DND-41 (cell line): ENCODE results near the gene CTTNBP2NL.

ENCODE experiments used
- ATAC-seq: fragments of 200-7000 bp; cut with Tn5 transposase; 3 replicates; pipeline ENCODE4 v1.9.1; 2021; ENCODE audit warnings: low read depth; ENCODE audit not compliant: insufficient read depth
- DNase-seq: peaks from one replicate; pipeline ENCODE4 v3.0.0-alpha.2; 2020
- H2AFZ ChIP-seq: 2 replicates; pipeline ENCODE4 v1.6.0; 2012; ENCODE audit warnings: low read depth, low read length
- H3K27ac ChIP-seq: 2 replicates; pipeline ENCODE4 v1.5.1; 2012; ENCODE audit warnings: low read length, inconsistent platforms
- H3K27me3 ChIP-seq: fragments of 200-600 bp; sonication (generic); 2 replicates; pipeline ENCODE4 v1.6.0; 2012; ENCODE audit warnings: low read length, mild to moderate bottlenecking, inconsistent platforms; ENCODE audit not compliant: insufficient read depth, poor library complexity
- H3K36me3 ChIP-seq: 2 replicates; pipeline ENCODE4 v1.5.1; 2012; ENCODE audit warnings: low read length, inconsistent platforms; ENCODE audit not compliant: insufficient read depth
- H3K4me1 ChIP-seq: 2 replicates; pipeline ENCODE4 v1.5.1; 2012; ENCODE audit warnings: mild to moderate bottlenecking, low read length; ENCODE audit not compliant: insufficient read depth
- H3K4me2 ChIP-seq: 2 replicates; pipeline ENCODE4 v1.6.0; 2012; ENCODE audit warnings: mild to moderate bottlenecking, moderate library complexity, low read length, inconsistent platforms; ENCODE audit not compliant: insufficient read depth
- H3K4me3 ChIP-seq, 2 experiments: fragments of 200-600 bp in 1 of 2; shearing (Covaris generic) in 1 of 2; 2 replicates each; pipeline ENCODE4 v1.5.1; 2012 to 2016; ENCODE audit warnings: inconsistent platforms in 2 of 2, low read length in 2 of 2, mild to moderate bottlenecking in 2 of 2, low read depth in 1 of 2, moderate library complexity in 1 of 2
- H3K79me2 ChIP-seq: 2 replicates; pipeline ENCODE4 v1.6.0; 2012; ENCODE audit warnings: low read length, inconsistent platforms; ENCODE audit not compliant: insufficient read depth
- H3K9ac ChIP-seq: 2 replicates; pipeline ENCODE4 v1.6.0; 2012; ENCODE audit warnings: low read depth, mild to moderate bottlenecking, inconsistent platforms, low read length, moderate library complexity
- H3K9me3 ChIP-seq: 2 replicates; pipeline ENCODE4 v1.5.1; 2012; ENCODE audit warnings: low read length, moderate library complexity, mild to moderate bottlenecking, inconsistent platforms; ENCODE audit not compliant: insufficient read depth, severe bottlenecking
- H4K20me1 ChIP-seq: 2 replicates; pipeline ENCODE4 v1.6.0; 2012; ENCODE audit warnings: low read length; ENCODE audit not compliant: insufficient read depth
- EZH2 ChIP-seq: IDR thresholded peaks from 3 replicates; pipeline ENCODE4 v1.6.1; 2012; ENCODE audit warnings: borderline replicate concordance, low read depth, mild to moderate bottlenecking, moderate library complexity, low read length, inconsistent platforms; ENCODE audit not compliant: severe bottlenecking
- TF ChIP-seq, protein P1 (sequence below): IDR thresholded peaks from 2 replicates; pipeline ENCODE4 v1.5.1; 2012; ENCODE audit warnings: borderline replicate concordance, low read length, moderate library complexity, mild to moderate bottlenecking; ENCODE audit not compliant: poor library complexity, severe bottlenecking; ENCODE audit errors: extremely low read depth

The CTTNBP2NL gene

DNA sequence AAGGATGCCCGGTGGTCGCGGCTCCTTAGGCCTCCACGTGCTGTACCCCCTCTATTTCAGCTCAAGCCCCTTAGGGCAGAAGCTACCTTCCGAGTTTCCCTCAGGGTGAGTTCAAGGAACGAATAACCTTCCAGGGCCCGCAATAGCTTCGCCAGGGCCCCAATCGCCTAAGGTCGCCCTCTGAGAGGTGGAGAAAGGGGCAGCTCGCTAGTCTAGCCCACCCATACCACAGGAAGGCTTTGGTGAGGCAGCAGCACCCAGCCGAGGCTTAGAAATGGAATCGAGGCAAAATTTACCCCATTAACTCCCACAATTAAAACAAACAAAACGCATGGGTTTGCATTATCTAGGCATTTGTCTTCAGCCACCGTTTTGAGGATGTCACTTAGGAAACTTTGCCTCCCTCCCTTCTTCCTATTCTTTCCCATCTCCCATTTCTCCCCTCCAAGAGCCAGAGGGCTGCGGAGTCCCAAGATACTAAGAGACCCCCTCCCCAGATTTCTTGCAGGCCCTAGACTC lies 113.7 kb downstream of the CTTNBP2NL start:
- no peaks in the 10 kb centered on the region for H4K20me1 ChIP-seq
- no peak for DNase-seq
- H3K36me3 ChIP-seq: no peaks in the 10 kb centered on the region
- no peak for ATAC-seq
- no peaks in the 10 kb centered on the region for H3K27me3 ChIP-seq
- no peak for TF ChIP-seq EZH2
- TF ChIP-seq, protein P1, sequence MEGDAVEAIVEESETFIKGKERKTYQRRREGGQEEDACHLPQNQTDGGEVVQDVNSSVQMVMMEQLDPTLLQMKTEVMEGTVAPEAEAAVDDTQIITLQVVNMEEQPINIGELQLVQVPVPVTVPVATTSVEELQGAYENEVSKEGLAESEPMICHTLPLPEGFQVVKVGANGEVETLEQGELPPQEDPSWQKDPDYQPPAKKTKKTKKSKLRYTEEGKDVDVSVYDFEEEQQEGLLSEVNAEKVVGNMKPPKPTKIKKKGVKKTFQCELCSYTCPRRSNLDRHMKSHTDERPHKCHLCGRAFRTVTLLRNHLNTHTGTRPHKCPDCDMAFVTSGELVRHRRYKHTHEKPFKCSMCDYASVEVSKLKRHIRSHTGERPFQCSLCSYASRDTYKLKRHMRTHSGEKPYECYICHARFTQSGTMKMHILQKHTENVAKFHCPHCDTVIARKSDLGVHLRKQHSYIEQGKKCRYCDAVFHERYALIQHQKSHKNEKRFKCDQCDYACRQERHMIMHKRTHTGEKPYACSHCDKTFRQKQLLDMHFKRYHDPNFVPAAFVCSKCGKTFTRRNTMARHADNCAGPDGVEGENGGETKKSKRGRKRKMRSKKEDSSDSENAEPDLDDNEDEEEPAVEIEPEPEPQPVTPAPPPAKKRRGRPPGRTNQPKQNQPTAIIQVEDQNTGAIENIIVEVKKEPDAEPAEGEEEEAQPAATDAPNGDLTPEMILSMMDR: no peak
- H3K4me1 ChIP-seq: no peaks in the 10 kb centered on the region
- H3K9ac ChIP-seq: no peak overlapping the region
- no peak overlapping the region for H3K4me2 ChIP-seq
- H3K79me2 ChIP-seq: no peaks in the 10 kb centered on the region
- no peak overlapping the region for H3K27ac ChIP-seq
- H2AFZ ChIP-seq: no peak overlapping the region
- H3K4me3 ChIP-seq: no peak overlapping the region
- no peaks in the 10 kb centered on the region for H3K9me3 ChIP-seq

DNA sequence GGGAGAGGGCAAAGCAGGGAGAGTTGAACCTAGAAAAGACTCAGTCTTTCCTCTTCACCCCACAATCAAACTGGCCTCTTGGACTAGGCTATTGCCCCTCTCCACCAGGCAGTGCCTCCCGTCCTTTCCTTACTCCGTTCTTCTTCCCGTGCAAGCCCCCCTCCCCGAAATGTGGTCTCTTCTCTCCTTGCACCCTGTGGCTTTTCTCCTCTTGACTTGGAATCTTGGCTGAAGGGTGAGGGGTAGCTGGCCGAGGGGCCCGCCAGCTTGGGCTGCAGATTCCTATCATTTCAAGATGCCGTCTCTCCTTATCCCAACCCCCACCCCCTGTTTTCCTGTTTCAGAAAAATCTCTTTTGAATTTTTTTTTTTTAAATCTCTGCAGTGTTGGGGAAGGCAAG lies 114.3 kb downstream of the CTTNBP2NL start:
- Histone ChIP-seq H3K4me2 (no peak overlapping the region), H3K27me3 (no peaks in the 10 kb centered on the region), H2AFZ (no peak overlapping the region), H3K27ac (no peak overlapping the region), H3K9ac (no peak overlapping the region), H3K79me2 (no peaks in the 10 kb centered on the region), H3K4me3 (no peak overlapping the region), H3K4me1 (no peaks in the 10 kb centered on the region), H3K9me3 (no peaks in the 10 kb centered on the region), H3K36me3 (no peaks in the 10 kb centered on the region), H4K20me1 (no peaks in the 10 kb centered on the region)
- no peak for TF ChIP-seq EZH2
- TF ChIP-seq, protein P1: no peak
- ATAC-seq (no peak), DNase-seq (no peak)
